ENCODE data around the gene PSMB1. TPM values are rescaled to one million over a fixed set of nuclear protein-coding genes. Genes with fewer than 3 reads are reported as not detected.

Gene PSMB1
- total and polyA plus RNA-seq, 2 donors (not counting 3 experiments of a cell fraction or from before 2014, with no cell fraction given): 198 to 560 TPM

DNA sequence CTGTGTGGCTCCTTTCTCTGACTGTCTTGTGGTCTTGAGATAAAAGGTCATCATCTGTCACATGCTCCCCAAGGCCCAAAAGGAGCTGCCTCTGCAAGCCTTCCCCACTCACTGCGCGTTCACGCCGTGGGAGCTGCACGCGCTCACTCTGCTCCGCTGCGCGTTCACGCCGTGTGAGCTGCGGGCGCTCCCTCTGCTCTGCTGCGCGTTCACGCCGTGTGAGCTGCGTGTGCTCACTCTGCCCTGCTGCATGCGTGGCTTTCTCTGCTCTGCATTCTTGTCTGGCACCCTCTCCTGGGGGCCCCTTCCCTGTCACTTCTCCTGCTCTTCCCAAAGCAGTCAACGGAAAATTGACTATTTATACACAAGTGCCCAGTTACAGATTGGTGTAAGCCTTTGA, 42.5 kb downstream of the PSMB1 start:
- Histone ChIP-seq H3K4me3 (replicated peaks in 1 of 3; ENCODE audit: insufficient read depth in 1 of 3, low read depth in 1 of 3, low read length in 3 of 3) (no peak overlapping the region), H3K4me2 (ENCODE audit: insufficient read depth, low read length) (no peak overlapping the region), H3K27me3 (ENCODE audit: control insufficient read depth in 2 of 2, insufficient read depth in 2 of 2, low read length in 2 of 2) (no peaks in the 10 kb centered on the region), H3K79me2 (ENCODE audit: control insufficient read depth, insufficient read depth, low read length) (no peaks in the 10 kb centered on the region), H4K20me1 (replicated peaks; ENCODE audit: control insufficient read depth, extremely low read depth, insufficient read depth, low read length) (no peaks in the 10 kb centered on the region), H3K9me3 (replicated peaks; ENCODE audit: control insufficient read depth, insufficient read depth, low read length) (no peaks in the 10 kb centered on the region), H3K9ac (replicated peaks; ENCODE audit: extremely low read depth, insufficient read depth, low read length) (no peak overlapping the region), H3K36me3 (ENCODE audit: control insufficient read depth in 2 of 2, extremely low read depth in 1 of 2, insufficient read depth in 2 of 2, low read length in 2 of 2) (no peaks in the 10 kb centered on the region), H2AFZ (ENCODE audit: low read depth, low read length) (no peak overlapping the region), H3K9me1 (replicated peaks; ENCODE audit: control insufficient read depth, extremely low read depth, insufficient read depth, low read length) (no peaks in the 10 kb centered on the region), H3K4me1 (ENCODE audit: control insufficient read depth, extremely low read depth, insufficient read depth, low read length) (no peaks in the 10 kb centered on the region), H3K27ac (ENCODE audit: insufficient read depth, low read depth, low read length) (no peak overlapping the region)
- BruUV-seq (replicated peaks): no TSS peak
- no peak for TF ChIP-seq POLR2AphosphoS5 (IDR thresholded peaks at IDR 0.05; ENCODE audit: insufficient read depth, low read depth, low read length)
- TF ChIP-seq JUN (IDR thresholded peaks at IDR 0.05; ENCODE audit: borderline replicate concordance, insufficient read depth, insufficient read length, low read depth): no peak
- TF ChIP-seq, protein P1, sequence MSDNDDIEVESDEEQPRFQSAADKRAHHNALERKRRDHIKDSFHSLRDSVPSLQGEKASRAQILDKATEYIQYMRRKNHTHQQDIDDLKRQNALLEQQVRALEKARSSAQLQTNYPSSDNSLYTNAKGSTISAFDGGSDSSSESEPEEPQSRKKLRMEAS (IDR thresholded peaks at IDR 0.05; ENCODE audit: insufficient read depth, insufficient read length): no peak
- TF ChIP-seq POLR2A (IDR thresholded peaks at IDR 0.05; ENCODE audit: low read depth, low read length): no peak
- no peak for TF ChIP-seq EZH2 (IDR thresholded peaks at IDR 0.05; ENCODE audit: borderline replicate concordance, low read depth, low read length, severe bottlenecking)
- TF ChIP-seq FOS (IDR thresholded peaks at IDR 0.05; ENCODE audit: borderline replicate concordance, insufficient read depth, low read length): no peak
- no peak for TF ChIP-seq CTCF (IDR thresholded peaks at IDR 0.05; ENCODE audit: extremely low read depth in 1 of 2, insufficient read depth in 1 of 2, low read depth in 1 of 2, low read length in 2 of 2)
- no peak for TF ChIP-seq MYC (IDR thresholded peaks at IDR 0.05; ENCODE audit: low read depth, low read length)
- CTCF ChIA-PET: interaction anchor here (1.5 kb wide), 1 partner anchor 679 kb away, joined by 9 read pairs; no protein-coding TSS in a partner anchor
- POLR2A ChIA-PET: no interaction called here
- FAIRE-seq (no peak), DNase-seq (ENCODE audit: low read depth, low spot score) (no peak)
- intact Hi-C loops (cut with micrococcal nuclease): loop anchor here (10.0 kb wide), 1 partner anchor 356 kb away; no protein-coding TSS in a partner anchor
- dilution Hi-C loops (cut with MboI; ENCODE audit: extremely low pct_ligation_motif_present, low sequenced_read_pairs): no loop called here
